Erythroblast (primary cell): ENCODE data around the gene CRIP2.

Experiments
- DNase-seq, 2 experiments: peaks; one replicate each; lab custom pipeline; 2025; lab: John Stamatoyannopoulos, UW
- GATA1 ChIP-seq: IDR thresholded peaks from 2 replicates; pipeline ENCODE4 v1.6.1; 2011; ENCODE audit warnings: low read depth, mild to moderate bottlenecking, control low read depth, low read length, moderate library complexity
- POLR2A ChIP-seq: IDR thresholded peaks from 2 replicates; pipeline ENCODE4 v1.6.1; 2011; ENCODE audit warnings: mild to moderate bottlenecking, low read length

CRIP2 gene

GRCh38 chr14:105448706-105449111 is 25.9 kb upstream of the CRIP2 start:
- DNase-seq: peak; percentile 73 to 78

DNA sequence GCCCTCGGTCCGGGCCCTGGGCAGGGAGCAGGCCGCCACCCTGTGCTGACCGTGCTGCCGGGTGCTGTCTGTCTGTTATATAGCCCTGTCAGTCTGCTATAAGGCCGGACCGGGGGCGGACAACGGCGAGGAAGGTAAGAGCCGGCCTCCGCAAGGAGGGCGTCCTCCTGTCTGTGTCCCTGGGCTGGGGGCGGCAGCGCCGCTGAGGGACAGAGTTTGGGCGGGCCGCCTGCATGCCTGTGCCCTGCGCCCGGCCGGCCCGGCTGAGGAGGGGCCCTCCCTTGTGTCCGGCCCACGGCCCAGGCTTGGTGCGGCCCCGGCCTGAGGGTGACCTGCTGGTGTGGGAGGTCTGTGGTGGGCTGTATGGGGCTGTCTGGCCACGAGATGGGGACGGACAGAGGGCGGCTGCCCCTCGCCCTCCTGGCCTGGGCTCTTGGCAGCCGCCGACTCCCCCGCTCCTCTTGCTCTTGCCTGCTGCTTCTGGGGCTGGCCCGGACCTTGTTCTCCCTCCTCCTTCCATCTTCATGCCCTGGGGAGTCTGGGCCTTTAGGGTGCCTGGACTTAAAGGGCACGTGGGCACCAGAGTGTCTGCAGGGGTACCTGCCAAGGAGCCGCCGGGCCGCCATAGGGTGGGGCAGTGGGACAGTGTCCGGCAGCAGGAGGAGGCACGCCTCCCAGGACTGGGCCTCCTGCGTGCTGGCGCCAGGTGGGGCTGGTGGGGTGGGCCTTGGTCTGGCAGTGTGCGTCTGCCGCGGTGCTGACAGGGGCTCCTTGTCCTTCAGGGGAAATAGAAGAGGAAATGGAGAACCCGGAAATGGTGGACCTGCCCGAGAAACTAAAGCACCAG is 25.1 kb upstream of the CRIP2 start:
- TF ChIP-seq GATA1 (no peak), POLR2A (no peak)
- no peak for DNase-seq

More at GRCh38 chr14:105448706-105449111, 25.9 kb upstream of the CRIP2 start:
- TF ChIP-seq GATA1 (no peak), POLR2A (no peak)

- DNase-seq: no peak
- TF ChIP-seq POLR2A (no peak), GATA1 (no peak)
Measured at GRCh38 chr14:105450123-105450505, 24.5 kb upstream of the CRIP2 start.

GRCh38 chr14:105450864-105451720 is 23.5 kb upstream of the CRIP2 start:
- DNase-seq: no peak
- TF ChIP-seq GATA1 (no peak), POLR2A (no peak)

GRCh38 chr14:105452963-105453362 is 21.7 kb upstream of the CRIP2 start:
- no peak for DNase-seq
- TF ChIP-seq GATA1: no peak
- no peak for TF ChIP-seq POLR2A

DNA sequence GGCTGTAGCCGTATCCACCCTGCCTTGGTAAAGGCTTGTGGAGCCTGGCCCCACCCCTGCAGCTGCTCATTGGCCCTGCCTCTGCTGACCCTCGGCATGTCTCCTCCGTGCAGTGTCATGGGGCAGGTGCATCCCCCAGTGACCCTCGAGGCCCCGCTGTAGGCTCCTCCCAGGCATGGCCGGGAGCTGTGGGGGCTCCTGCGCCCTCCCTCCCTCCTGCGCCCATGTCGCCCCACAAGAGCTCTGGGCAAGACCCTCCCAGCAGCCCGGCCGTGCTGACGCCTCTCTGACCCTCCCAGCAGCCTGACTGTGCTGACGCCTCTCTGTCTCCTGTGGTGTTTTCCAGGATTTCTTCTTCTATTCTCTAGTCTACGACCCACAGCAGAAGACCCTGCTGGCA is 20.8 kb upstream of the CRIP2 start:
- TF ChIP-seq GATA1 (no peak), POLR2A (no peak)
- no peak for DNase-seq

- no peak for TF ChIP-seq POLR2A
- TF ChIP-seq GATA1: no peak
- no peak for DNase-seq
Measured at GRCh38 chr14:105455086-105455640, 19.5 kb upstream of the CRIP2 start.

DNA sequence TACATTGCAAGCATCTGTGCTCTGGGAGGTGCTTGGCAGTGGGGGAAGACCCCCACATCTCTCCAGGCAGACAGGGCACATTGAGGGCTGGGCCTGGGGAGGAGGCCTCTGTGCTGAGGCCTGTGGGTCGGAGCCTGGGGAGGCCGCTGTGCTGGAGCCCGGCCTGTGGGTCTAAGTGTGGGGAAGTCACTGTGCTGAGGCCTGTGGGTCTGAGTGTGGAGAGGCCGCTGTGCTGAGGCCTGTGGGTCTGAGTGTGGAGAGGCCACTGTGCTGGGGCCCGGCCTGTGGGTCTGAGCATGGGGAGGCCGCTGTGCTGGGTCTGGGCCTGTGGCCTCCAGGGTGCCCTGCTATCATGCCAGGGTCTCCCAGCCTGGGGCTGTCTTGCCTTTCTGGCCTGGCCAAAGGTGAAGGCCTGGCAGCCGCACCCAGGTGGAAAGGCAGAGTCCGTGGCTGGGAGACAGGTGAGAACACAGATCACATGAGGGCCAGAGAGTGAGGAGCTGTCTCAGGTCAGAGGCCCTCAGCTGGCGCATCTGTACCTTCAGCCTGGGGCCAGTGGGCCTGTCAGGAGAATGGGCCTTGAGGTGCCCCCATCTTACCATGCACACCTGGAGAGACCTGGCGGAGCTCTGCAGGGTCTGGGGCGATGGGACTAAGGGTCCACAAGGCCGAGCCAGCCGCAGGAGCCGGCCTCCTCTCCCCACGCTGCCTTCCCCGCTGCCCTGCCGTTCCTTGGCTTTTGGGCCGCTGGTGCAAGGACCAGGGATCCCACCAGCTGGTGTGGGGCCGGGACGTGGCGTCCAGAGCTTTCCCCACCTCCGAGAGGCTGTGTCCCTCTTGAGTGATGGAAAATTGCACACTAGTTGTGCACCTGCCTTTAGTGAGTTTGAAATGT is 18.6 kb upstream of the CRIP2 start:
- no peak for TF ChIP-seq GATA1
- no peak for TF ChIP-seq POLR2A
- DNase-seq: no peak

DNA sequence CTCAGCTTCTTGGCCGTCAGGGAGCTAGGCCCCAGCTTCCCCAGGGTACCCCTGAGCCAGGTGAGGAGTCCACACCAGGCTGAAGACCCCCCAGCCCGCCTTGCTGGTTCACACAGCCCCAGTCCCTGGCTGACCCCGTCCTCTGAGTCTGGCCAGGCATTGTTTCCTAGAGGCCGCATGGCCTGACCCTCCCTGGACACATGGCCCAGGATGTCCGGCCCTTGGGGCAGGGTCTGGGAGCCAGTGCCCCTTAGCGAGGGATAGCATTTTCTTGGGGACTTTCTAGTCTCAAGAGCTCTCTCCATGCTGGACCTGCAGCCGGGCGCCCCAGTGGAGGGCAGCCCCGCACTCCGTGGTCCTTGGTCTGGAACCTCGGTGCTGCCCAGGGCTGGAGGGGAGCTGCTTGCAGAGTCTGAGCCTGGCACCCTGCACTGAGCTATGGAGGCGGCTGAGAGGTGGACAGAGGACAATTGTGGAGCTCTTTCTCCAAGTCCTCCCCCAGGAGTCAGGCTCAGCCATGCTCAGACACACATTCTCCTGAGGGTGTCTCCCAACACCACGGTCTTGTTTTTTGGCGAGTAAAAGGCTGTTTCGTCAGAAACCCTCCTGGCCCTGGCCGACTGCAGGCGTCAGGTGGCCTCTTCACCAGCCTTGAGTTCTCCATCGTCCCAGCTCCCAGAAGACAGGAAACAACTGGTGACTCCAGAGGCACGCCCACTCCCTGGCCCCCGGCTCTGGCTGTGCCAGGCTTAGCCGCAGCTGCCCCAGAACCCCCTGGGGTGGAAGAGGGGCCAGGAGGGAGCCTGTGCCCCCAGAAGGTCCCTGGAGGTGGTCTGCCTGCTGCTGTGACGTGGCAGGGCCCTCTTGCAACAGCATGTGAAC is 17.6 kb upstream of the CRIP2 start:
- no peak for DNase-seq
- TF ChIP-seq POLR2A (no peak), GATA1 (no peak)

GRCh38 chr14:105458010-105458409 is 16.6 kb upstream of the CRIP2 start:
- DNase-seq: no peak
- TF ChIP-seq GATA1: no peak
- TF ChIP-seq POLR2A: no peak

DNA sequence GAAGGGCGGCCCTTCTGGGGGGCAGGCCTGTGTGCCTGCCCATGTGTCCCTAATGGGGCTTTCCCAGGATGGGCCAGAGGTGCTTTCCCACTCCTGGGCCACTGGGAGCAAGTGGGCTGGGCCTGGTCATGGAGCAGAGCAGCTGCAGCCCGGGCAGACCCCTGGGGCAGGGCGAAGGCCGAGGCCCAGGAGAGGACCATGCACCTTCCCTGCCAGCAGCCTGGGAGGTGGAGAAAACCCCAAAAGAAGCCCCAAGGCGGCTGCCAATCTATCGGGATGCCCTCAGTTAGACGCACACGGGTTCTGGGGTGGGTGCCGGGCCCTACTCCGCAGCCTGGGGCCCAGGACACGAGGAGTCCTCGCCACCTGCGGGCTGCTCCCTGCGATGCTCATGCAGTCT is 16.1 kb upstream of the CRIP2 start:
- TF ChIP-seq GATA1: no peak
- no peak for TF ChIP-seq POLR2A

DNA sequence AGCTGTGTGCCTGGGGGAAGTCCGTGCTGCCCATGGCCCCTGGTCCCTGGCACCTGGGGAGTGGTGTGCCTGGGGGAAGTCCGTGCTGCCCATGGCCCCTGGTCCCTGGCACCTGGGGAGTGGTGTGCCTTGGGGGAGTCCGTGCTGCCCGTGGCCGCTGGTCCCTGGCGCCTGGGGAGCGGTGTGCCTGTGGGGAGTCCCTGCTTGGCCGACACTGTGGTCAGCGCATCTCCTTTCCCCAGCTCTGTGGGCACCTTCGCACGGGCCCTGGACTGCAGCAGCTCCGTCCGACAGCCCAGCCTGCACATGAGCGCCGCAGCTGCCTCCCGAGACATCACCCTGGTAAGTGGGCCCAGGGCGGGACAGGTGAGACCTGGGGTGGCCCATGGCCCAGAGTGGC is 14.5 kb upstream of the CRIP2 start:
- DNase-seq: no peak
- TF ChIP-seq POLR2A: no peak
- no peak for TF ChIP-seq GATA1

More for the DNA sequence above, 16.1 kb upstream of the CRIP2 start:
- DNase-seq: no peak

DNA sequence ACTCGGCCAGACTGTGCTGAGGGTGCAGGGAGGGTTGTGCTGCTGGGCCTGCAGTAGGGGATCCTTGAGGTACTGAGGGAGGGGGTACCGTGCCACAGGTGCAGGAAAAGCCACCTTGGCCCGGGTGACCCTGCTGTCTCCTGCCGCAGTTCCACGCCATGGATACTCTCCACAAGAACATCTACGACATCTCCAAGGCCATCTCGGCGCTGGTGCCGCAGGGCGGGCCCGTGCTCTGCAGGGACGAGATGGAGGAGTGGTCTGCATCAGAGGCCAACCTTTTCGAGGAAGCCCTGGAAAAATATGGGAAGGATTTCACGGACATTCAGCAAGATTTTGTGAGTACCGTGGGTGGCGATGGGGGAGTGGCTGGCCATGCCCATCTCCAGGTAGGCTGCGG is 14.0 kb upstream of the CRIP2 start:
- TF ChIP-seq GATA1: no peak
- no peak for TF ChIP-seq POLR2A
- no peak for DNase-seq
